Measurements from ENCODE around the gene ACSF3.

ACSF3 gene

DNA sequence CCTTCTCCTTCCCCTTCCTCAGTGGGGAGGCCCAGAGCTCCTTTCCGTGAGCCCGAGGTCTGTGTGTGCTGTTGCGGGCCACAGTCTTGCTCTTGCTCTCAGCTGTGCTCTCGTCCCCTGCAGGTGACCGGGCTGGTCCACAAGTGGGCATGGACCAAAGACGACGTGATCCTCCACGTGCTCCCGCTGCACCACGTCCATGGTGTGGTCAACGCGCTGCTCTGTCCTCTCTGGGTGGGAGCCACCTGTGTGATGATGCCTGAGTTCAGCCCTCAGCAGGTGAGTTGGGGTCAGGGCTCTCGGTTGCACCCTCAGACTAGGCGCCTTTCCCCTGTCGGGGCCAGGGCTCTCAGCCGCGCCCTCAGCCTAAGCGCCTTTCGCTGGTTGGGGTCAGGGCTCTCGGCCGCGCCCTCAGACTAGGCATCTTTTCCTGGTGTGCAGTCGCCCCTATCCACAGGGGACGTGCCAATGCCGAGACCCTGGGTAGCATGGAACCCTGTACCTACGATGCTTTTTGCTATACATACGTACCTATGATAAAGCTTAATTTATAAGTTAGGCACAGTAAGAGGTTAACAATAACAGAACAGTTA lies 8.9 kb downstream of the ACSF3 start:
- DNase-seq (ENCODE audit: low read depth), result no peak
- TF ChIP-seq, protein P1, sequence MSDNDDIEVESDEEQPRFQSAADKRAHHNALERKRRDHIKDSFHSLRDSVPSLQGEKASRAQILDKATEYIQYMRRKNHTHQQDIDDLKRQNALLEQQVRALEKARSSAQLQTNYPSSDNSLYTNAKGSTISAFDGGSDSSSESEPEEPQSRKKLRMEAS (IDR thresholded peaks at IDR 0.05; ENCODE audit: low read depth, low read length), result no peak
- TF ChIP-seq, protein P2, sequence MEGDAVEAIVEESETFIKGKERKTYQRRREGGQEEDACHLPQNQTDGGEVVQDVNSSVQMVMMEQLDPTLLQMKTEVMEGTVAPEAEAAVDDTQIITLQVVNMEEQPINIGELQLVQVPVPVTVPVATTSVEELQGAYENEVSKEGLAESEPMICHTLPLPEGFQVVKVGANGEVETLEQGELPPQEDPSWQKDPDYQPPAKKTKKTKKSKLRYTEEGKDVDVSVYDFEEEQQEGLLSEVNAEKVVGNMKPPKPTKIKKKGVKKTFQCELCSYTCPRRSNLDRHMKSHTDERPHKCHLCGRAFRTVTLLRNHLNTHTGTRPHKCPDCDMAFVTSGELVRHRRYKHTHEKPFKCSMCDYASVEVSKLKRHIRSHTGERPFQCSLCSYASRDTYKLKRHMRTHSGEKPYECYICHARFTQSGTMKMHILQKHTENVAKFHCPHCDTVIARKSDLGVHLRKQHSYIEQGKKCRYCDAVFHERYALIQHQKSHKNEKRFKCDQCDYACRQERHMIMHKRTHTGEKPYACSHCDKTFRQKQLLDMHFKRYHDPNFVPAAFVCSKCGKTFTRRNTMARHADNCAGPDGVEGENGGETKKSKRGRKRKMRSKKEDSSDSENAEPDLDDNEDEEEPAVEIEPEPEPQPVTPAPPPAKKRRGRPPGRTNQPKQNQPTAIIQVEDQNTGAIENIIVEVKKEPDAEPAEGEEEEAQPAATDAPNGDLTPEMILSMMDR (IDR thresholded peaks at IDR 0.05; ENCODE audit: low read depth, low read length), result no peak
- no peak overlapping the region for H3K4me3 ChIP-seq (ENCODE audit: low read depth, low read length)

DNA sequence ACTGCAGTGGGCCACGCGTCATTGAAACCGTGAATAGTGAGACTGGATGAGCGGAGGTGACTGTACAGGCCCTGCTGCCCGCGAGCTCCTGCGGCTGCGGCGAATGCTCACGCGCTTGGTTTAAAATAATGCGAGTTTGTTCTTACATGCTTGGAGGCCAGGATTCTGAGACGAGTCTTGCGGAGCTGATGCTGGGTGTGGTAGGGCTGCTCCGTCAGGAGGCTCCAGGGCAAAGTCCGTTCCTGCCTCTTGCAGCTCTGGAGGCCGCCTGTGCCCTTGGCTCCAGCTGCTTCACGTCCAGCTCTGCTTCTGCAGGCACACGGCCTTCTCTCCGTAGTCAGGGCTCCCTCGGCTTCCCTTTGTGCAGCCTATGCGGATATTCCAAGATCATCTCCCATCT lies 9.5 kb downstream of the ACSF3 start:
- DNase-seq (ENCODE audit: low read depth), result no peak
- H3K4me3 ChIP-seq (ENCODE audit: low read depth, low read length), result no peak overlapping the region
- TF ChIP-seq POLR2A (IDR thresholded peaks at IDR 0.05; ENCODE audit: extremely low read depth, insufficient read length) (no peak), MYC (IDR thresholded peaks at IDR 0.05; ENCODE audit: low read depth, low read length) (no peak)
- TF ChIP-seq, protein P2 (IDR thresholded peaks at IDR 0.05; ENCODE audit: low read depth, low read length), result no peak
- TF ChIP-seq, protein P1 (IDR thresholded peaks at IDR 0.05; ENCODE audit: low read depth, low read length), result no peak

DNA sequence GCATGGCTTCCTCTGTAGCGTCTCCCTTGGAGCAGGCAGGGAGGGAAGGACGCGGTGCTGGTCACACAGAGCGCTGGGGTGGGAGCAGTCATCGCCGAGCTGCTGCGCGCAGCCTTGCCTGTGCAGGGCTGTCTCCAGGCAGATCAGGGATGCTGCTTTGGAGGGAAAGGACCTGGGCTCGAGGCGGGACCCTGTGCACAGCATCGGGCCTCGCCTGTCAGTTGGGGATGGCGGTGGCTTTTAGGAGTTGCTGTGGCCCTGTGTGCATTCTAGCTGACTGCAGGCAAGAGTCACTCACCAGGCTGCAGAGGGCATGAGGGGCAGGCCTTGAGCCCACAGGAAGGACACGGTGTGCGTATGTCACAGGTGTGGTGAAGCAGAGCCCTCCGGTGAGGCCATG lies 10.1 kb downstream of the ACSF3 start:
- TF ChIP-seq POLR2A (IDR thresholded peaks at IDR 0.05; ENCODE audit: extremely low read depth, insufficient read length) (no peak), MYC (IDR thresholded peaks at IDR 0.05; ENCODE audit: low read depth, low read length) (no peak)
- TF ChIP-seq, protein P2 (IDR thresholded peaks at IDR 0.05; ENCODE audit: low read depth, low read length), result no peak
- TF ChIP-seq, protein P1 (IDR thresholded peaks at IDR 0.05; ENCODE audit: low read depth, low read length), result no peak
- no peak overlapping the region for H3K4me3 ChIP-seq (ENCODE audit: low read depth, low read length)
- no peak for DNase-seq (ENCODE audit: low read depth)

DNA sequence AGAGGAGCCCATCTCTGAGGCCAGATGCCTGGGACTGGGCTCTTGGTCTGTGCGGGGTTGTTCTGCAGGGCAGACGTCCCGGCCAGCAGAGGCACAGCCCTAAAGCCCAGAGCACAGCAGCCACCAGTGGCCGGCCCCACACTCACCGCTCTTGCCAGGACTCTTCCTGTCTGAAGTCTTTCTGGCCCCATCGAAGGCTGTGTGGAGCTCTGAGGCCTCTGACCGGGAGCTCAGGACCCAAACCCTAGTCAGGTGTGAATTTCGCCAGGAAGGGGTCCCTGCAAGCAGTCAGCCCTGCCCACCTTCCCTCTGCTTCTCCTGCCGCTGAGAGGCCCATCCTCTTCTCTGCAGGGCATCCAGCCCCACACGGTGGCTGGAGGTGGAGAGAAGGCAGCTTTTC lies 10.7 kb downstream of the ACSF3 start:
- no peak overlapping the region for H3K4me3 ChIP-seq (ENCODE audit: low read depth, low read length)
- DNase-seq (ENCODE audit: low read depth), result no peak
- TF ChIP-seq MYC (IDR thresholded peaks at IDR 0.05; ENCODE audit: low read depth, low read length), result no peak
- no peak for TF ChIP-seq POLR2A (IDR thresholded peaks at IDR 0.05; ENCODE audit: extremely low read depth, insufficient read length)
- TF ChIP-seq, protein P1 (IDR thresholded peaks at IDR 0.05; ENCODE audit: low read depth, low read length), result no peak
- TF ChIP-seq, protein P2 (IDR thresholded peaks at IDR 0.05; ENCODE audit: low read depth, low read length), result no peak

DNA sequence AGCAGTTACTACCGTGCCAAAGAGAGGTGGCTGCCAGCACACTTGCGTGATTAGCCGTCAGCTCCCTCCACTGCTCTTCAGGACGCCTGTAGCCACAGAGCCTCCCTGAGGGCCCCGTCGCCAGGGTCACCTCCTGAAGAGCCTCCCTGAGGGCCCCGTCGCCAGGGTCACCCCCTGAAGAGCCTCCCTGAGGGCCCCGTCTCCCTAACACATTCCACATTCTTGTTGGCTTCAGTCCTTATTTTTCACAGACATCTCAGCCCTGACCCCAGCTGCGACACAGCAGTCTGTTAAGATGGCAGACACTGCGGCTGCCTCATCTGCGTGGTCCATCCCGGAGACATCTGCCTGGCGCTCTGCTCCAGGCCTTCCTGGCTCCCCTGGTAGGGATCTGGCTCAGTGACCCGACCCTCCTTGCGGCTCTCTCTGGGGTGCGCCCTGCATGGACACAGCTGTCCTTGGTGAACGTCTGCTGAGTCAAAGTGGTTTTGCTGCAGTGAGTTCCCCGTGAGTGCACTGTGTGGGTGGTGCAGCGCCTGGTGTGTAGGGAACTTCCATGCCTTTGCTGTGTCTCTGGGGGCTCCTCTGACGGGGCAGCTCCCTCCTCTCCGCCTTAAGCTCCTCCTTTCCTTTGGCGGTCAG lies 11.4 kb downstream of the ACSF3 start:
- DNase-seq (ENCODE audit: low read depth), result no peak
- TF ChIP-seq, protein P1 (IDR thresholded peaks at IDR 0.05; ENCODE audit: low read depth, low read length), result no peak
- TF ChIP-seq MYC (IDR thresholded peaks at IDR 0.05; ENCODE audit: low read depth, low read length), result no peak
- TF ChIP-seq POLR2A (IDR thresholded peaks at IDR 0.05; ENCODE audit: extremely low read depth, insufficient read length), result no peak
- TF ChIP-seq, protein P2 (IDR thresholded peaks at IDR 0.05; ENCODE audit: low read depth, low read length), result no peak
- H3K4me3 ChIP-seq (ENCODE audit: low read depth, low read length), result no peak overlapping the region
